Endothelial cell of umbilical vein (primary cell): ENCODE results near the gene CCR5. TPM values are rescaled to one million over a fixed set of nuclear protein-coding genes. Genes with fewer than 3 reads are reported as not detected.

Experiments
- BruUV-seq: library from RNA; stranded (reverse); fragments of 400-500 nt; replicated peaks from 2 replicates; lab custom pipeline; 2021; lab: Mats Ljungman, UMichigan
- CTCF ChIA-PET: fragments of 300-600, 350-600 bp; sonication (Branson Sonifier 250); formaldehyde crosslinking; loops from one replicate; lab custom pipeline; 2021; ENCODE audit warnings: antibody characterized with exemption, inconsistent platforms; lab: Charles Lee
- POLR2A ChIA-PET: fragments of 300-600, 350-600 bp; sonication (Branson Sonifier 250); formaldehyde crosslinking; loops from one replicate; lab custom pipeline; 2021; ENCODE audit warnings: antibody characterized with exemption, inconsistent platforms; lab: Charles Lee
- DNase-seq: peaks from one replicate; pipeline ENCODE4 v3.0.0-alpha.2; 2011; ENCODE audit warnings: low read depth, low spot score
- FAIRE-seq: peaks from 2 replicates; lab custom pipeline; 2011; peaks lifted over from hg19 to GRCh38; lab: Jason Lieb, UNC
- H2AFZ ChIP-seq: 2 replicates; pipeline ENCODE4 v1.6.0; 2012; ENCODE audit warnings: low read depth, low read length, control low read depth, inconsistent platforms
- H3K27ac ChIP-seq: 2 replicates; pipeline ENCODE4 v1.5.1; 2011; ENCODE audit warnings: low read depth, mild to moderate bottlenecking, control low read depth, low read length, moderate library complexity; ENCODE audit not compliant: insufficient read depth
- H3K27me3 ChIP-seq, 2 experiments: 2 replicates each; pipeline versions ENCODE4 v1.6.0 to v1.6.1; 2011; ENCODE audit warnings: low read length in 2 of 2, mixed read lengths in 1 of 2; ENCODE audit not compliant: control insufficient read depth in 2 of 2, insufficient read depth in 2 of 2
- H3K36me3 ChIP-seq, 2 experiments: 2 replicates in 1 of 2; 3 replicates in 1 of 2; pipeline ENCODE4 v1.5.1; 2011; ENCODE audit warnings: low read length in 2 of 2, mild to moderate bottlenecking in 1 of 2, moderate library complexity in 1 of 2; ENCODE audit not compliant: control insufficient read depth in 2 of 2, insufficient read depth in 2 of 2; ENCODE audit errors: extremely low read depth in 1 of 2
- H3K4me1 ChIP-seq: 3 replicates; pipeline ENCODE4 v1.5.1; 2011; ENCODE audit warnings: mild to moderate bottlenecking, low read length; ENCODE audit not compliant: control insufficient read depth, insufficient read depth; ENCODE audit errors: extremely low read depth
- H3K4me2 ChIP-seq: 2 replicates; pipeline ENCODE4 v1.6.1; 2011; ENCODE audit warnings: low read length, control low read depth, mixed read lengths; ENCODE audit not compliant: insufficient read depth
- H3K4me3 ChIP-seq, 3 experiments: fragments of 200-600 bp in 1 of 3; sonication (generic), shearing (Covaris generic) in 1 of 3; replicated peaks in 1 of 3; 2 replicates each; pipeline ENCODE4 v1.5.1; 2011 to 2016; ENCODE audit warnings: control low read depth in 3 of 3, low read length in 3 of 3, mild to moderate bottlenecking in 2 of 3, inconsistent platforms in 1 of 3, low read depth in 1 of 3, moderate library complexity in 1 of 3; ENCODE audit not compliant: insufficient read depth in 1 of 3
- H3K79me2 ChIP-seq: 2 replicates; pipeline ENCODE4 v1.6.0; 2012; ENCODE audit warnings: low read length, inconsistent platforms; ENCODE audit not compliant: control insufficient read depth, insufficient read depth
- H3K9ac ChIP-seq: replicated peaks from 2 replicates; pipeline ENCODE3; 2011; ENCODE audit warnings: low read length, control low read depth; ENCODE audit not compliant: insufficient read depth; ENCODE audit errors: extremely low read depth
- H3K9me1 ChIP-seq: replicated peaks from 3 replicates; pipeline ENCODE4 v1.6.0; 2011; ENCODE audit warnings: mild to moderate bottlenecking, low read length; ENCODE audit not compliant: control insufficient read depth, insufficient read depth; ENCODE audit errors: extremely low read depth
- H3K9me3 ChIP-seq: replicated peaks from 2 replicates; pipeline ENCODE4 v1.5.1; 2012; ENCODE audit warnings: low read length, inconsistent platforms; ENCODE audit not compliant: control insufficient read depth, insufficient read depth
- H4K20me1 ChIP-seq: replicated peaks from 2 replicates; pipeline ENCODE3; 2011; ENCODE audit warnings: mild to moderate bottlenecking, low read length; ENCODE audit not compliant: control insufficient read depth, insufficient read depth; ENCODE audit errors: extremely low read depth
- EZH2 ChIP-seq: IDR thresholded peaks from 2 replicates; pipeline ENCODE4 v1.6.1; 2012; ENCODE audit warnings: borderline replicate concordance, low read depth, mild to moderate bottlenecking, moderate library complexity, low read length, inconsistent platforms; ENCODE audit not compliant: severe bottlenecking
- FOS ChIP-seq: IDR thresholded peaks from 2 replicates; pipeline ENCODE4 v1.6.1; 2011; ENCODE audit warnings: mild to moderate bottlenecking, low read length, moderate library complexity, borderline replicate concordance; ENCODE audit not compliant: insufficient read depth
- GATA2 ChIP-seq: IDR thresholded peaks from 2 replicates; pipeline ENCODE4 v1.7.0; 2011; ENCODE audit warnings: low read depth, mild to moderate bottlenecking, moderate library complexity, mixed read lengths, low read length; ENCODE audit not compliant: insufficient read length, insufficient read depth
- JUN ChIP-seq: IDR thresholded peaks from 2 replicates; pipeline ENCODE4 v1.6.1; 2011; ENCODE audit warnings: borderline replicate concordance, low read depth; ENCODE audit not compliant: insufficient read length, insufficient read depth
- MAX ChIP-seq: IDR thresholded peaks from 2 replicates; pipeline ENCODE4 v1.6.1; 2011; ENCODE audit not compliant: insufficient read depth, insufficient read length
- MYC ChIP-seq: IDR thresholded peaks from one replicate; pipeline ENCODE4 v1.6.1; 2011; ENCODE audit warnings: mild to moderate bottlenecking, low read depth, low read length
- POLR2A ChIP-seq: IDR thresholded peaks from 2 replicates; pipeline ENCODE4 v1.6.1; 2012; ENCODE audit warnings: low read depth, mild to moderate bottlenecking, control low read depth, low read length
- POLR2AphosphoS5 ChIP-seq: IDR thresholded peaks from 2 replicates; pipeline ENCODE4 v1.6.1; 2012; ENCODE audit warnings: low read depth, mild to moderate bottlenecking, control low read depth, low read length, moderate library complexity; ENCODE audit not compliant: insufficient read depth
- dilution Hi-C: fragments of 300-500 bp; cut with MboI; formaldehyde crosslinking; loops from one replicate; pipeline ENCODE4 v1.15.0; 2019; ENCODE audit warnings: low sequenced_read_pairs; ENCODE audit not compliant: extremely low pct_ligation_motif_present
- intact Hi-C: fragments of 100-400 bp; cut with micrococcal nuclease; formaldehyde crosslinking; loops from one replicate; pipeline ENCODE4 v1.10.0; 2022
- polyA plus RNA-seq, 4 experiments: library from polyadenylated mRNA; depleted of rRNA in 3 of 4; stranded (reverse) in 3 of 4; unstranded in 1 of 4; fragments of >200 nt; gene quantifications; 2 replicates each; pipeline versions ENCODE4 v1.2.1 to v1.2.3, GENCODE V29; 2011 to 2012; ENCODE audit warnings: missing spikeins in 1 of 4
- total RNA-seq: library from RNA; stranded (reverse); gene quantifications from 2 replicates; pipeline ENCODE4 v1.2.3, GENCODE V29; 2021
- TF ChIP-seq, protein P1 (sequence below), 2 donors: IDR thresholded peaks; 1 replicate in 1 of 2; 2 replicates in 1 of 2; pipeline ENCODE4 v1.5.1; 2011; ENCODE audit warnings: low read length in 2 of 2, mild to moderate bottlenecking in 2 of 2, moderate library complexity in 2 of 2, control low read depth in 1 of 2, inconsistent platforms in 1 of 2, low read depth in 1 of 2; ENCODE audit not compliant: insufficient read depth in 1 of 2; ENCODE audit errors: extremely low read depth in 1 of 2

CCR5 gene
- total and polyA plus RNA-seq, 2 donors (not counting 3 experiments of a cell fraction or from before 2014, with no cell fraction given): not detected

DNA sequence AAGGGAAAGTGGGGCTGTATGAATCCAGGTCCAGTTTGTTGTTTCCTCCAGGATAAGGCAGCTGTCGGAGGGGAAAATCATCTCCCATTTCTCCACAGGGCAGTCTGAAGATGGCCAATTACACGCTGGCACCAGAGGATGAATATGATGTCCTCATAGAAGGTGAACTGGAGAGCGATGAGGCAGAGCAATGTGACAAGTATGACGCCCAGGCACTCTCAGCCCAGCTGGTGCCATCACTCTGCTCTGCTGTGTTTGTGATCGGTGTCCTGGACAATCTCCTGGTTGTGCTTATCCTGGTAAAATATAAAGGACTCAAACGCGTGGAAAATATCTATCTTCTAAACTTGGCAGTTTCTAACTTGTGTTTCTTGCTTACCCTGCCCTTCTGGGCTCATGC is 37.2 kb downstream of the CCR5 start:
- Histone ChIP-seq H3K9ac (peak overlapping the region; percentile 77), H3K4me3 (peak overlapping the region in 2 of 3 experiments; percentile 19 to 67), H3K9me3 (no peaks in the 10 kb centered on the region), H3K4me2 (peak overlapping the region; percentile 93), H3K9me1 (no peaks in the 10 kb centered on the region), H2AFZ (peak overlapping the region; percentile 89), H3K27ac (peak overlapping the region; percentile 63), H3K79me2 (no peaks in the 10 kb centered on the region), H3K36me3 (no peaks in the 10 kb centered on the region), H3K27me3 (no peaks in the 10 kb centered on the region), H3K4me1 (peaks cover 50% of the 10 kb centered on the region), H4K20me1 (no peaks in the 10 kb centered on the region)
- TF ChIP-seq POLR2A: no peak
- no peak for TF ChIP-seq MAX
- TF ChIP-seq POLR2AphosphoS5: no peak
- TF ChIP-seq, protein P1, sequence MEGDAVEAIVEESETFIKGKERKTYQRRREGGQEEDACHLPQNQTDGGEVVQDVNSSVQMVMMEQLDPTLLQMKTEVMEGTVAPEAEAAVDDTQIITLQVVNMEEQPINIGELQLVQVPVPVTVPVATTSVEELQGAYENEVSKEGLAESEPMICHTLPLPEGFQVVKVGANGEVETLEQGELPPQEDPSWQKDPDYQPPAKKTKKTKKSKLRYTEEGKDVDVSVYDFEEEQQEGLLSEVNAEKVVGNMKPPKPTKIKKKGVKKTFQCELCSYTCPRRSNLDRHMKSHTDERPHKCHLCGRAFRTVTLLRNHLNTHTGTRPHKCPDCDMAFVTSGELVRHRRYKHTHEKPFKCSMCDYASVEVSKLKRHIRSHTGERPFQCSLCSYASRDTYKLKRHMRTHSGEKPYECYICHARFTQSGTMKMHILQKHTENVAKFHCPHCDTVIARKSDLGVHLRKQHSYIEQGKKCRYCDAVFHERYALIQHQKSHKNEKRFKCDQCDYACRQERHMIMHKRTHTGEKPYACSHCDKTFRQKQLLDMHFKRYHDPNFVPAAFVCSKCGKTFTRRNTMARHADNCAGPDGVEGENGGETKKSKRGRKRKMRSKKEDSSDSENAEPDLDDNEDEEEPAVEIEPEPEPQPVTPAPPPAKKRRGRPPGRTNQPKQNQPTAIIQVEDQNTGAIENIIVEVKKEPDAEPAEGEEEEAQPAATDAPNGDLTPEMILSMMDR (IDR thresholded peaks at IDR 0.05; ENCODE audit: extremely low read depth in 1 of 2, insufficient read depth in 1 of 2, low read depth in 1 of 2, low read length in 2 of 2): no peak
- TF ChIP-seq MYC: no peak
- no peak for TF ChIP-seq JUN
- no peak for TF ChIP-seq FOS
- no peak for TF ChIP-seq EZH2
- TF ChIP-seq GATA2: no peak
- FAIRE-seq: no peak
- intact Hi-C loops: loop anchor here (1.0 kb wide), 1 partner anchor 22 kb away; no protein-coding TSS in a partner anchor
- BruUV-seq: no TSS peak
- CTCF ChIA-PET: interaction anchor here (0.5 to 6.8 kb wide), 7 partner anchors 10 to 1923 kb away, joined by 3 to 50 read pairs (median 5); no protein-coding TSS in a partner anchor
- DNase-seq: peak; percentile 40
- POLR2A ChIA-PET: no interaction called here
- dilution Hi-C loops: no loop called here
